Measurements from ENCODE around the gene CADM2. TPM values are rescaled to one million over a fixed set of nuclear protein-coding genes. Genes with fewer than 3 reads are reported as not detected.

Gene CADM2
- total RNA-seq, 1 experiment from 2014 or later, result 10.9 TPM

DNA sequence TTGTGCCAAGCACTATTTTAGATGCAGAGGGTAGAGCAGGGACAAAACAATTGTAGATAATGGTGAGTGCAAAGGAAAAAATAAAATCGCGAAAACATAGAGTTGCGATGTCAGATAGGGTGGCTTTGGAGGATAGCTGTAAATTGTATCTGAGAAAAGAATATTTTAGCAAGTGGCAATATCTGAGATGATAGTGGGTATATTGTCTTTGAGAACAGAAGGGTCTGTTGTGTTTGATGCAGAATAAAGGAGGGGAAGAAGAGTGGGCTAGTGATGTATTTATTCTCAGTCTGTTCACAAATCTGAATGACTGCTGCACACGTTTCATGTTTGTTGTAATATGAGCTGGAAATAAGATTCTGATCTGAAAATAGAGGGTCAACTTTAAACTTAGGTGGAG is 396.8 kb downstream of the CADM2 start:
- Histone ChIP-seq H3K9ac (ENCODE audit: extremely low read depth, insufficient read length, low read length) (no peak overlapping the region), H3K27me3 (ENCODE audit: insufficient read depth, low read length) (no peaks in the 10 kb centered on the region), H3K18ac (ENCODE audit: insufficient read length, low read depth, low read length) (no peak overlapping the region), H2BK12ac (ENCODE audit: insufficient read length, low read depth, low read length) (no peak overlapping the region), H3K27ac (ENCODE audit: insufficient read length, low read depth, low read length) (no peak overlapping the region), H4K5ac (ENCODE audit: insufficient read length, low read depth, low read length) (no peak overlapping the region), H2BK120ac (ENCODE audit: low read depth, low read length, poor library complexity, severe bottlenecking) (no peak overlapping the region), H3K14ac (ENCODE audit: insufficient read depth, low read length) (no peak overlapping the region), H2BK20ac (ENCODE audit: low read depth, low read length, poor library complexity, severe bottlenecking) (no peak overlapping the region), H3K23ac (ENCODE audit: insufficient read length, low read depth, low read length) (no peak overlapping the region), H4K91ac (ENCODE audit: insufficient read length, low read depth, low read length) (no peak overlapping the region), H3K4ac (ENCODE audit: low read depth, low read length) (no peak overlapping the region), H2BK15ac (ENCODE audit: low read depth, low read length) (no peak overlapping the region), H3K79me2 (ENCODE audit: insufficient read depth, low read length) (no peaks in the 10 kb centered on the region), H2AFZ (ENCODE audit: low read length) (no peak overlapping the region), H3K9me3 (ENCODE audit: control insufficient read depth, low read depth, low read length) (no peaks in the 10 kb centered on the region), H2AK5ac (ENCODE audit: insufficient read length, low read length) (no peak overlapping the region), H3K23me2 (ENCODE audit: insufficient read length, low read depth, low read length, poor library complexity, severe bottlenecking) (no peaks in the 10 kb centered on the region), H4K8ac (replicated peaks; ENCODE audit: insufficient read length, low read depth, low read length) (no peak overlapping the region), H2BK5ac (ENCODE audit: insufficient read length, low read length) (no peak overlapping the region), H3K4me1 (ENCODE audit: insufficient read depth, low read length) (no peaks in the 10 kb centered on the region), H3K79me1 (ENCODE audit: insufficient read depth, low read depth, low read length, poor library complexity, severe bottlenecking) (no peaks in the 10 kb centered on the region), H4K20me1 (ENCODE audit: control insufficient read depth, insufficient read depth, insufficient read length) (no peaks in the 10 kb centered on the region), H3T11ph (ENCODE audit: low read length) (no peak overlapping the region), H3K4me2 (ENCODE audit: insufficient read depth, insufficient read length, low read length) (no peak overlapping the region), H3K56ac (ENCODE audit: insufficient read length, low read depth, low read length) (no peak overlapping the region)
- H3K27me3 Mint-ChIP-seq (ENCODE audit: low read depth), result no peaks in the 10 kb centered on the region
- H3K27ac Mint-ChIP-seq, result no peak overlapping the region
- WGBS (ENCODE audit: extremely low coverage, insufficient read length, low lambda C conversion rate), result no CpG with 5 or more reads among the region's 4 CpGs
- no peak overlapping the region for H3K4me3 Mint-ChIP-seq
- TF ChIP-seq, protein P1, sequence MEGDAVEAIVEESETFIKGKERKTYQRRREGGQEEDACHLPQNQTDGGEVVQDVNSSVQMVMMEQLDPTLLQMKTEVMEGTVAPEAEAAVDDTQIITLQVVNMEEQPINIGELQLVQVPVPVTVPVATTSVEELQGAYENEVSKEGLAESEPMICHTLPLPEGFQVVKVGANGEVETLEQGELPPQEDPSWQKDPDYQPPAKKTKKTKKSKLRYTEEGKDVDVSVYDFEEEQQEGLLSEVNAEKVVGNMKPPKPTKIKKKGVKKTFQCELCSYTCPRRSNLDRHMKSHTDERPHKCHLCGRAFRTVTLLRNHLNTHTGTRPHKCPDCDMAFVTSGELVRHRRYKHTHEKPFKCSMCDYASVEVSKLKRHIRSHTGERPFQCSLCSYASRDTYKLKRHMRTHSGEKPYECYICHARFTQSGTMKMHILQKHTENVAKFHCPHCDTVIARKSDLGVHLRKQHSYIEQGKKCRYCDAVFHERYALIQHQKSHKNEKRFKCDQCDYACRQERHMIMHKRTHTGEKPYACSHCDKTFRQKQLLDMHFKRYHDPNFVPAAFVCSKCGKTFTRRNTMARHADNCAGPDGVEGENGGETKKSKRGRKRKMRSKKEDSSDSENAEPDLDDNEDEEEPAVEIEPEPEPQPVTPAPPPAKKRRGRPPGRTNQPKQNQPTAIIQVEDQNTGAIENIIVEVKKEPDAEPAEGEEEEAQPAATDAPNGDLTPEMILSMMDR (conservative IDR thresholded peaks at IDR 0.05), result no peak
- no peak for DNase-seq
- H3K36me3 Mint-ChIP-seq (ENCODE audit: insufficient read depth in 1 of 3, low read depth in 3 of 3), result no peaks in the 10 kb centered on the region
- no peaks in the 10 kb centered on the region for H3K9me3 Mint-ChIP-seq
- H3K4me1 Mint-ChIP-seq, result peaks cover under 1 to 1% of the 10 kb centered on the region in 2 experiments

Data from H9 (cell line).